Measurements from ENCODE around the gene GRK1.

- TF ChIP-seq, protein P1, sequence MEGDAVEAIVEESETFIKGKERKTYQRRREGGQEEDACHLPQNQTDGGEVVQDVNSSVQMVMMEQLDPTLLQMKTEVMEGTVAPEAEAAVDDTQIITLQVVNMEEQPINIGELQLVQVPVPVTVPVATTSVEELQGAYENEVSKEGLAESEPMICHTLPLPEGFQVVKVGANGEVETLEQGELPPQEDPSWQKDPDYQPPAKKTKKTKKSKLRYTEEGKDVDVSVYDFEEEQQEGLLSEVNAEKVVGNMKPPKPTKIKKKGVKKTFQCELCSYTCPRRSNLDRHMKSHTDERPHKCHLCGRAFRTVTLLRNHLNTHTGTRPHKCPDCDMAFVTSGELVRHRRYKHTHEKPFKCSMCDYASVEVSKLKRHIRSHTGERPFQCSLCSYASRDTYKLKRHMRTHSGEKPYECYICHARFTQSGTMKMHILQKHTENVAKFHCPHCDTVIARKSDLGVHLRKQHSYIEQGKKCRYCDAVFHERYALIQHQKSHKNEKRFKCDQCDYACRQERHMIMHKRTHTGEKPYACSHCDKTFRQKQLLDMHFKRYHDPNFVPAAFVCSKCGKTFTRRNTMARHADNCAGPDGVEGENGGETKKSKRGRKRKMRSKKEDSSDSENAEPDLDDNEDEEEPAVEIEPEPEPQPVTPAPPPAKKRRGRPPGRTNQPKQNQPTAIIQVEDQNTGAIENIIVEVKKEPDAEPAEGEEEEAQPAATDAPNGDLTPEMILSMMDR (IDR thresholded peaks at IDR 0.05; ENCODE audit: insufficient read depth, low read length, poor library complexity, severe bottlenecking), result no peak
- no peak for TF ChIP-seq EZH2phosphoT487 (conservative IDR thresholded peaks at IDR 0.05; ENCODE audit: low read length)
Measured at GRCh38 chr13:113740286-113740556, 73.2 kb downstream of the GRK1 start.

All from SU-DHL-6 (cell line).